Measurements from ENCODE around the gene HCST. TPM values are rescaled to one million over a fixed set of nuclear protein-coding genes. Genes with fewer than 3 reads are reported as not detected.
"Not testable (repeated sequence)": the region's sequence is repeated elsewhere in the genome, so short reads cannot be mapped to it uniquely, and the experiment has no call there.

HCST gene
- total RNA-seq, 1 donor from 2014 or later: 46.1 TPM

- Mint-ChIP-seq H3K27ac (peak overlapping the region; percentile 56), H3K27me3 (peaks cover 25% of the 10 kb centered on the region), H3K36me3 (ENCODE audit: low read depth) (peaks cover 2% of the 10 kb centered on the region), H3K4me3 (peak overlapping the region; percentile 94), H3K9me3 (no peaks in the 10 kb centered on the region), H3K4me1 (peaks cover 18% of the 10 kb centered on the region)
- intact Hi-C loops (cut with micrococcal nuclease): loop anchor here (1.0 to 5.0 kb wide), 2 partner anchors 31 to 92 kb away; partner anchors contain the start of genes ARHGAP33 and NFKBID
- peak; percentile 96 for DNase-seq
Observed at GRCh38 chr19:35869327-35870123, 32.8 kb upstream of the HCST start.

- DNase-seq; H3K36me3 Mint-ChIP-seq (ENCODE audit: low read depth); H3K9me3 Mint-ChIP-seq: not testable (repeated sequence)
- Mint-ChIP-seq H3K27me3 (peaks cover 25% of the 10 kb centered on the region), H3K4me3 (peak overlapping the region; percentile 94), H3K4me1 (peaks cover 18% of the 10 kb centered on the region), H3K27ac (peak overlapping the region; percentile 56)
- intact Hi-C loops (cut with micrococcal nuclease): loop anchor here (1.0 kb wide), 1 partner anchor 30 kb away; the partner anchor contains the start of gene NFKBID
Observed at GRCh38 chr19:35870124-35870736, 32.1 kb upstream of the HCST start.

GRCh38 chr19:35870798-35871197 is 31.5 kb upstream of the HCST start:
- H3K27ac Mint-ChIP-seq: no peak overlapping the region
- DNase-seq: no peak
- H3K9me3 Mint-ChIP-seq: no peaks in the 10 kb centered on the region
- peaks cover 18% of the 10 kb centered on the region for H3K4me1 Mint-ChIP-seq
- peaks cover 24% of the 10 kb centered on the region for H3K27me3 Mint-ChIP-seq
- peaks cover 2% of the 10 kb centered on the region for H3K36me3 Mint-ChIP-seq (ENCODE audit: low read depth)
- intact Hi-C loops (cut with micrococcal nuclease): loop anchor here (1.0 kb wide), 1 partner anchor 30 kb away; the partner anchor contains the start of gene NFKBID
- H3K4me3 Mint-ChIP-seq: no peak overlapping the region

GRCh38 chr19:35871611-35872010 is 30.7 kb upstream of the HCST start:
- H3K36me3 Mint-ChIP-seq (ENCODE audit: low read depth): peaks cover 2% of the 10 kb centered on the region
- H3K9me3 Mint-ChIP-seq: no peaks in the 10 kb centered on the region
- H3K27ac Mint-ChIP-seq: no peak overlapping the region
- peaks cover 18% of the 10 kb centered on the region for H3K4me1 Mint-ChIP-seq
- intact Hi-C loops (cut with micrococcal nuclease): no loop called here
- DNase-seq: no peak
- H3K27me3 Mint-ChIP-seq: peaks cover 19% of the 10 kb centered on the region
- H3K4me3 Mint-ChIP-seq: no peak overlapping the region

- Mint-ChIP-seq H3K27me3 (peaks cover 17% of the 10 kb centered on the region), H3K4me3 (no peak overlapping the region), H3K27ac (no peak overlapping the region), H3K36me3 (ENCODE audit: low read depth) (peaks cover 2% of the 10 kb centered on the region), H3K4me1 (peaks cover 18% of the 10 kb centered on the region), H3K9me3 (no peaks in the 10 kb centered on the region)
- intact Hi-C loops (cut with micrococcal nuclease): no loop called here
- no peak for DNase-seq
Observed at GRCh38 chr19:35872180-35872579, 30.1 kb upstream of the HCST start.

- intact Hi-C loops (cut with micrococcal nuclease): no loop called here
- Mint-ChIP-seq H3K36me3 (ENCODE audit: low read depth) (peaks cover 2% of the 10 kb centered on the region), H3K4me1 (peaks cover 8% of the 10 kb centered on the region)
Observed at GRCh38 chr19:35874392-35874930, 27.9 kb upstream of the HCST start.

GRCh38 chr19:35879068-35879467 is 23.3 kb upstream of the HCST start:
- Mint-ChIP-seq H3K4me1 (peaks cover 10% of the 10 kb centered on the region), H3K27me3 (peaks cover 8% of the 10 kb centered on the region), H3K9me3 (no peaks in the 10 kb centered on the region), H3K27ac (no peak overlapping the region), H3K36me3 (ENCODE audit: low read depth) (no peaks in the 10 kb centered on the region), H3K4me3 (no peak overlapping the region)
- no peak for DNase-seq
- intact Hi-C loops (cut with micrococcal nuclease): no loop called here

More at GRCh38 chr19:35874392-35874930, 27.9 kb upstream of the HCST start:
- Mint-ChIP-seq H3K27ac (no peak overlapping the region), H3K27me3 (peaks cover 7% of the 10 kb centered on the region), H3K9me3 (no peaks in the 10 kb centered on the region), H3K4me3 (no peak overlapping the region)
- no peak for DNase-seq

GRCh38 chr19:35879770-35880317 is 22.5 kb upstream of the HCST start:
- Mint-ChIP-seq H3K27ac (no peak overlapping the region), H3K27me3 (peaks cover 8% of the 10 kb centered on the region), H3K36me3 (ENCODE audit: low read depth) (no peaks in the 10 kb centered on the region), H3K4me3 (no peak overlapping the region), H3K4me1 (peaks cover 10% of the 10 kb centered on the region), H3K9me3 (no peaks in the 10 kb centered on the region)
- peak; percentile 96 for DNase-seq
- intact Hi-C loops (cut with micrococcal nuclease): no loop called here

- H3K36me3 Mint-ChIP-seq (ENCODE audit: low read depth): peaks cover 14% of the 10 kb centered on the region
- H3K27ac Mint-ChIP-seq: no peak overlapping the region
- no peak overlapping the region for H3K4me3 Mint-ChIP-seq
- intact Hi-C loops (cut with micrococcal nuclease): loop anchor here (1.0 to 2.0 kb wide), 4 partner anchors 17 to 189 kb away; partner anchors contain the start of gene LRFN3
- H3K27me3 Mint-ChIP-seq: peaks cover 8% of the 10 kb centered on the region
- DNase-seq: peak; percentile 87
- H3K9me3 Mint-ChIP-seq: no peaks in the 10 kb centered on the region
- H3K4me1 Mint-ChIP-seq: peaks cover 10% of the 10 kb centered on the region
Observed at GRCh38 chr19:35882114-35882832, 20.1 kb upstream of the HCST start.

GRCh38 chr19:35883882-35884281 is 18.4 kb upstream of the HCST start:
- intact Hi-C loops (cut with micrococcal nuclease): loop anchor here (2.0 kb wide), 1 partner anchor 15 kb away; no protein-coding TSS in a partner anchor
- Mint-ChIP-seq H3K4me1 (peaks cover 12% of the 10 kb centered on the region), H3K36me3 (ENCODE audit: low read depth) (peaks cover 27% of the 10 kb centered on the region), H3K27me3 (peaks cover 5% of the 10 kb centered on the region), H3K4me3 (no peak overlapping the region), H3K9me3 (no peaks in the 10 kb centered on the region), H3K27ac (no peak overlapping the region)
- DNase-seq: no peak

GRCh38 chr19:35885225-35885738 is 17.0 kb upstream of the HCST start:
- Mint-ChIP-seq H3K36me3 (ENCODE audit: low read depth) (peaks cover 37% of the 10 kb centered on the region), H3K4me1 (peaks cover 13% of the 10 kb centered on the region), H3K9me3 (no peaks in the 10 kb centered on the region), H3K4me3 (no peak overlapping the region), H3K27me3 (no peaks in the 10 kb centered on the region), H3K27ac (no peak overlapping the region)
- intact Hi-C loops (cut with micrococcal nuclease): no loop called here
- DNase-seq: no peak

GRCh38 chr19:35885904-35886303 is 16.4 kb upstream of the HCST start:
- Mint-ChIP-seq H3K27ac (no peak overlapping the region), H3K27me3 (no peaks in the 10 kb centered on the region), H3K4me3 (no peak overlapping the region), H3K4me1 (peaks cover 15% of the 10 kb centered on the region), H3K9me3 (no peaks in the 10 kb centered on the region), H3K36me3 (ENCODE audit: low read depth) (peaks cover 42% of the 10 kb centered on the region)
- intact Hi-C loops (cut with micrococcal nuclease): no loop called here
- no peak for DNase-seq

- Mint-ChIP-seq H3K4me1 (peaks cover 16% of the 10 kb centered on the region), H3K27me3 (no peaks in the 10 kb centered on the region), H3K27ac (no peak overlapping the region), H3K4me3 (no peak overlapping the region), H3K9me3 (no peaks in the 10 kb centered on the region), H3K36me3 (ENCODE audit: low read depth) (peaks cover 49% of the 10 kb centered on the region)
- intact Hi-C loops (cut with micrococcal nuclease): no loop called here
- DNase-seq: no peak
Observed at GRCh38 chr19:35887197-35887596, 15.1 kb upstream of the HCST start.
